Body of pancreas (tissue), 4 donors: ENCODE measurements around the gene HAVCR2. TPM values are rescaled to one million over a fixed set of nuclear protein-coding genes. Genes with fewer than 3 reads are reported as not detected.
A peak's percentile ranks its signal among the peaks of the same experiment; 100 is the strongest.

Source experiments
- ATAC-seq: fragments of 150-250 bp; one replicate; pipeline ENCODE4 v1.9.1; 2016
- DNase-seq, 4 donors: peaks; one replicate each; pipeline ENCODE4 v3.0.0-alpha.2; 2019
- H3K27ac ChIP-seq, 4 donors: fragments of 200-600 bp; sonication (generic); 1 replicate in 3 of 4; 2 replicates in 1 of 4; pipeline versions ENCODE4 v1.5.1 to v1.6.1; 2016 to 2019; ENCODE audit warnings: mild to moderate bottlenecking in 1 of 4, mixed read lengths in 1 of 4, moderate library complexity in 1 of 4
- H3K27me3 ChIP-seq, 2 donors: fragments of 200-600 bp; sonication (generic); one replicate each; pipeline ENCODE4 v1.6.0; 2016; ENCODE audit warnings: mild to moderate bottlenecking in 1 of 2
- H3K36me3 ChIP-seq, 2 donors: fragments of 200-600 bp; sonication (generic); replicated peaks in 1 of 2; 2 replicates each; pipeline ENCODE4 v1.5.1; 2016; ENCODE audit warnings: low read depth in 2 of 2; ENCODE audit not compliant: insufficient read depth in 1 of 2
- H3K4me1 ChIP-seq: fragments of 200-600 bp; sonication (generic); one replicate; pipeline ENCODE4 v1.6.0; 2016
- H3K4me3 ChIP-seq, 2 donors: fragments of 200-600 bp; sonication (generic); 1 replicate in 1 of 2; 2 replicates in 1 of 2; pipeline ENCODE4 v1.5.1; 2016 to 2019
- H3K9me3 ChIP-seq, 3 donors: fragments of 200-600 bp; sonication (generic); 1 replicate in 2 of 3; 2 replicates in 1 of 3; pipeline ENCODE4 v1.5.1; 2016
- POLR2A ChIP-seq, 3 donors: fragments of 450-650 bp; IDR thresholded peaks; one replicate each; pipeline ENCODE4 v1.6.1; 2016; ENCODE audit warnings: antibody characterized with exemption in 3 of 3, mild to moderate bottlenecking in 2 of 3
- WGBS, 2 donors: methylation state at CpG; one replicate each; pipeline ENCODE4 v1.1.5; 2017; 5-methylcytosine and 5-hydroxymethylcytosine counted together
- intact Hi-C: fragments of 100-400 bp; cut with DNase I; formaldehyde crosslinking; loops from one replicate; pipeline ENCODE4 v1.15.1; 2023
- total RNA-seq, 2 donors: library from RNA; depleted of rRNA; stranded (reverse); fragments of >200 nt; gene quantifications; one replicate each; pipeline ENCODE4 v1.1.0, GENCODE V29; 2016
- TF ChIP-seq, protein P1 (sequence below), 7 experiments: fragments of 450-650 bp in 4 of 7; fragments of 200-600 bp in 3 of 7; sonication (generic) in 3 of 7; IDR thresholded peaks; one replicate each; pipeline ENCODE4 v1.5.1; 2016 to 2019; ENCODE audit warnings: antibody characterized with exemption in 7 of 7

Gene HAVCR2
- total RNA-seq, 2 donors from 2014 or later, result 2.3 to 12.2 TPM

GRCh38 chr5:157148734-157149615 lies 40.1 kb upstream of the HAVCR2 start:
- DNase-seq (peak; percentile 63 to 74 (median 69)), ATAC-seq (peak; percentile 62)
- Histone ChIP-seq H3K4me3 (no peak overlapping the region), H3K36me3 (no peaks in the 10 kb centered on the region), H3K4me1 (no peaks in the 10 kb centered on the region), H3K9me3 (no peaks in the 10 kb centered on the region), H3K27ac (no peak overlapping the region), H3K27me3 (no peaks in the 10 kb centered on the region)
- TF ChIP-seq POLR2A (IDR thresholded peaks at IDR 0.05), result no peak
- TF ChIP-seq, protein P1, sequence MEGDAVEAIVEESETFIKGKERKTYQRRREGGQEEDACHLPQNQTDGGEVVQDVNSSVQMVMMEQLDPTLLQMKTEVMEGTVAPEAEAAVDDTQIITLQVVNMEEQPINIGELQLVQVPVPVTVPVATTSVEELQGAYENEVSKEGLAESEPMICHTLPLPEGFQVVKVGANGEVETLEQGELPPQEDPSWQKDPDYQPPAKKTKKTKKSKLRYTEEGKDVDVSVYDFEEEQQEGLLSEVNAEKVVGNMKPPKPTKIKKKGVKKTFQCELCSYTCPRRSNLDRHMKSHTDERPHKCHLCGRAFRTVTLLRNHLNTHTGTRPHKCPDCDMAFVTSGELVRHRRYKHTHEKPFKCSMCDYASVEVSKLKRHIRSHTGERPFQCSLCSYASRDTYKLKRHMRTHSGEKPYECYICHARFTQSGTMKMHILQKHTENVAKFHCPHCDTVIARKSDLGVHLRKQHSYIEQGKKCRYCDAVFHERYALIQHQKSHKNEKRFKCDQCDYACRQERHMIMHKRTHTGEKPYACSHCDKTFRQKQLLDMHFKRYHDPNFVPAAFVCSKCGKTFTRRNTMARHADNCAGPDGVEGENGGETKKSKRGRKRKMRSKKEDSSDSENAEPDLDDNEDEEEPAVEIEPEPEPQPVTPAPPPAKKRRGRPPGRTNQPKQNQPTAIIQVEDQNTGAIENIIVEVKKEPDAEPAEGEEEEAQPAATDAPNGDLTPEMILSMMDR (IDR thresholded peaks at IDR 0.05), result peak; percentile 52 to 91 (median 76)
- WGBS, 2 donors, result 53 to 54% methylated on average over 14 of the region's 14 CpGs
- intact Hi-C loops, result no loop called here

DNA sequence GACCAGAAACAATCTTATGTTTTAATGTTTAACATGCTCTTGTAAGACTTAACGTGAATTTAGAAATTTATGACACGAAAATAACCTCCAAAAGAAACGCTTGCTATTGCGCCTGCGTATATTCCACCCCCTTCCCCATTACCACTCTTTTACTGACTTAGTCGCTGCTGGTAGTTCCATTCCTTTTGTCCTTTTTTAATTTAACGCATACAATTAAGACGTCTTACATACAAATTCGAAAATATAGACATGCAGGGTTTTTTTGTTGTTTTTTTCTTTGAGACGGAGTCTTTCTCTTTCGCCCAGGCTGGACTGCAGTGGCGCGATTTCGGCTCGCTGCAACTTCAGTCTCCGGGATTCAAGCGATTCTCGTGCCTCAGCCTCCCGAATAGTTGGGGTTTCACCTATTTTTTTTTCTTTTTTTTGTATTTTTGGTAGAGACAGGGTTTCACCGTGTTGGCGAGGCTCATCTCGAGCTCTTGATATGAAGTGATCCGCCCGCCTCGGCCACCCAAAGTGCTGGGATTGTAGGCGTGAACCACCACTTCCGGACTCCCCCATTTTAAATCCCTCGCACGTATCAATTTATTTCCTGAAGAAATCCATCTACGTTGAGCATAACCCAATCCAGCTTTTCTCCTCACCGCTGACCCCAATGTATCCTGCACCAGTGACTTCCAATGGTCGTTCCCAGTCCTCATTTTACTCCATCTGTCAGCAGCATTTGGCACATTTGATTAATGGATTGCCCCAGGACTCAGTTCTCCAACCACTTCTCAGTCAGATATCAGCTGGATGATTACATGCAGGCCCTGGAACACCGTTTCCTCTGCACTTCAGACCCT lies 34.5 kb upstream of the HAVCR2 start:
- ATAC-seq, result peak; percentile 73
- peak in 2 of 3 donors; percentile 70 to 80 for TF ChIP-seq POLR2A (IDR thresholded peaks at IDR 0.05)
- TF ChIP-seq, protein P1 (IDR thresholded peaks at IDR 0.05), result peak in 2 of 7 experiments; percentile 1 to 12
- H3K27ac ChIP-seq, result peak overlapping the region; percentile 59 to 93 (median 88)
- H3K4me3 ChIP-seq, result peak overlapping the region; percentile 42 to 55
- H3K27me3 ChIP-seq, result no peaks in the 10 kb centered on the region
- H3K36me3 ChIP-seq, result peaks cover 0 to 2% of the 10 kb centered on the region in 2 donors
- peaks cover 14% of the 10 kb centered on the region for H3K4me1 ChIP-seq
- 3 to 6% methylated on average over 33 of the region's 33 CpGs for WGBS, 2 donors
- H3K9me3 ChIP-seq, result no peaks in the 10 kb centered on the region
- DNase-seq, result peak; percentile 17 to 56 (median 50)
- intact Hi-C loops, result no loop called here

DNA sequence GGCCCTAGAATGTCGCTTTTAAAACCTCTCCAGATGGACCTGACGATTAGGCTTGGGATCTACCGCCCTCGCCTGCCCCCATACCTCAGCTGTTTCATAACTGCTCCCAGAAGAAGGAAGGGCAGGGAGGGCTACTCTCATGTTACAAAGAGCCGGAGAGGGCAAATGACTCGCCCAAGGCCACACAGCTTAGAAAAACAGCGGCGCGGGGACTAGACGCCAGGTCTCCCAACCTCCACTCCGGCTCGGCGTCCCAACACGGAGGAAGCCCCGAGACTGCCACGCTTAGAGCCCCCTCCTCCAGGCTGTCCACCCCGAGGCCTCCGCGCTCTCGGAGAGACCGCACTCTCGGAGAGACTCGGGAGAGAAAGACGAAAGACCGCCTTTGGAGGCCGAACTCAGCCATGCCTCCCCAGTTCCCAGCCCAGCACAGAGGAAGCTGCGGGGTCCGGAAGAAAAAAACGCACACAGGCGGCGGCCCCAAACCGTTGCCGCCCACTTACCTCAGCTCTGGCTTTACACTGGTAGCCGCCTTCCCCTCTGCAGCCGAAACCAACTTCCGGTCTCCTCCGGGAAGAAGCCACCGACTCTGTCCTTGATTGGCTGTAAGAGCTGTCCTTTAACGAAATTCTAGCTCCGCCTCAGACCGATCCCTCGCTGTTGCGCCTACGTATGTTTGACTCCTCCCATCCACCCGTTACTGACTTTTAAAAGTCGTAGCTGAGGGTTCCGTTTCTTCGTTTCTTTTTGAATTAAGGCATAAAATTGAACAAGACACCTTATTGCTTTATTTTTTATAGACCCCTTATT lies 33.7 kb upstream of the HAVCR2 start, which contains the start of gene MED7:
Gene MED7, minus strand, starts transcription at position 549 of the 810 bp plus-strand sequence. CDS start 3,434 bp downstream, outside the sequence.
- Histone ChIP-seq H3K4me3 (peak within 1 kb of the TSS; percentile 42 to 55), H3K36me3 (peaks cover 0 to 2% of the 10 kb centered on the region in 2 donors), H3K27ac (peak within 1 kb of the TSS; percentile 59 to 93 (median 88)), H3K9me3 (no peaks in the 10 kb centered on the region), H3K4me1 (peaks cover 14% of the 10 kb centered on the region), H3K27me3 (no peaks in the 10 kb centered on the region)
- DNase-seq, result peak; percentile 93 to 98 (median 94)
- intact Hi-C loops, result no loop called here
- ATAC-seq, result peak; percentile 99
- TF ChIP-seq POLR2A (IDR thresholded peaks at IDR 0.05), result peak; percentile 45 to 86 (median 84)
- TF ChIP-seq, protein P1 (IDR thresholded peaks at IDR 0.05), result no peak
- WGBS, 2 donors, result 0% methylated on average over 17 to 48 of the region's 48 CpGs

GRCh38 chr5:157137691-157138090 lies 28.8 kb upstream of the HAVCR2 start:
- no peak overlapping the region for H3K27ac ChIP-seq
- 87 to 91% methylated on average over 6 of the region's 6 CpGs for WGBS, 2 donors
- peaks cover 0 to 2% of the 10 kb centered on the region in 2 donors for H3K36me3 ChIP-seq
- H3K4me3 ChIP-seq, result no peak overlapping the region
- peaks cover 10% of the 10 kb centered on the region for H3K4me1 ChIP-seq
- no peak for ATAC-seq
- H3K9me3 ChIP-seq, result no peaks in the 10 kb centered on the region
- TF ChIP-seq POLR2A (IDR thresholded peaks at IDR 0.05), result no peak
- TF ChIP-seq, protein P1 (IDR thresholded peaks at IDR 0.05), result no peak
- no peaks in the 10 kb centered on the region for H3K27me3 ChIP-seq
- DNase-seq, result no peak
- intact Hi-C loops, result no loop called here
